ENCODE results near the gene MSANTD2.

Gene MSANTD2

GRCh38 chr11:124754710-124755109 lies 45.5 kb downstream of the MSANTD2 start:
- no peak for DNase-seq
- peaks cover 25% of the 10 kb centered on the region for H3K4me1 ChIP-seq (ENCODE audit: control insufficient read depth, insufficient read depth, low read depth, low read length)
- no peak overlapping the region for H3K23ac ChIP-seq (ENCODE audit: low read length in 2 of 2)
- no peak overlapping the region for H2BK120ac ChIP-seq (ENCODE audit: low read depth, low read length)
- H3K9me3 ChIP-seq (ENCODE audit: control insufficient read depth, low read length) = no peaks in the 10 kb centered on the region
- H2BK5ac ChIP-seq (ENCODE audit: low read depth, low read length, poor library complexity, severe bottlenecking) = no peak overlapping the region
- no peak overlapping the region for H2BK15ac ChIP-seq (ENCODE audit: low read depth, poor library complexity, severe bottlenecking)
- peaks cover 63 to 95% of the 10 kb centered on the region in 2 experiments for H3K27me3 ChIP-seq (ENCODE audit: control insufficient read depth in 1 of 2, insufficient read depth in 1 of 2, low read length in 2 of 2)
- H3K4me3 ChIP-seq (ENCODE audit: insufficient read depth in 1 of 2, low read depth in 1 of 2, low read length in 2 of 2) = no peak overlapping the region
- no peaks in the 10 kb centered on the region for H3K36me3 ChIP-seq (ENCODE audit: control insufficient read depth in 1 of 2, insufficient read depth in 2 of 2, low read depth in 1 of 2, low read length in 2 of 2)
- no peak overlapping the region for H3K14ac ChIP-seq (ENCODE audit: low read length in 2 of 2)
- no peak overlapping the region for H3K27ac ChIP-seq (ENCODE audit: low read length, poor library complexity, severe bottlenecking)
- no peaks in the 10 kb centered on the region for H3K79me1 ChIP-seq (replicated peaks; ENCODE audit: low read length, poor library complexity, severe bottlenecking)
- H3K4ac ChIP-seq (ENCODE audit: low read depth in 1 of 2, low read length in 2 of 2) = no peak overlapping the region
- WGBS = 60% methylated on average over 5 of the region's 6 CpGs
- H3K9ac ChIP-seq (ENCODE audit: low read length) = no peak overlapping the region
- no peak overlapping the region for H3K4me2 ChIP-seq (ENCODE audit: low read length, poor library complexity, severe bottlenecking)
- no peak overlapping the region for H4K91ac ChIP-seq (ENCODE audit: low read length)
- no peak overlapping the region for H4K8ac ChIP-seq (ENCODE audit: low read length)
- H2BK12ac ChIP-seq (ENCODE audit: low read length in 2 of 2) = no peak overlapping the region
- H2AFZ ChIP-seq (ENCODE audit: low read depth, low read length) = no peak overlapping the region
- H3K18ac ChIP-seq (ENCODE audit: low read depth in 1 of 2, low read length in 2 of 2) = no peak overlapping the region
- H2AK5ac ChIP-seq (ENCODE audit: low read length, severe bottlenecking) = no peak overlapping the region

GRCh38 chr11:124754309-124754708 lies 45.9 kb downstream of the MSANTD2 start:
- no peaks in the 10 kb centered on the region for H3K9me3 ChIP-seq (ENCODE audit: control insufficient read depth, low read length)
- H3K4me2 ChIP-seq (ENCODE audit: low read length, poor library complexity, severe bottlenecking) = no peak overlapping the region
- peaks cover 60 to 95% of the 10 kb centered on the region in 2 experiments for H3K27me3 ChIP-seq (ENCODE audit: control insufficient read depth in 1 of 2, insufficient read depth in 1 of 2, low read length in 2 of 2)
- H3K14ac ChIP-seq (ENCODE audit: low read length in 2 of 2) = no peak overlapping the region
- 49% methylated on average over 4 of the region's 4 CpGs for WGBS
- no peak overlapping the region for H2AK5ac ChIP-seq (ENCODE audit: low read length, severe bottlenecking)
- H2BK120ac ChIP-seq (ENCODE audit: low read depth, low read length) = no peak overlapping the region
- H3K23ac ChIP-seq (ENCODE audit: low read length in 2 of 2) = no peak overlapping the region
- H2BK15ac ChIP-seq (ENCODE audit: low read depth, poor library complexity, severe bottlenecking) = no peak overlapping the region
- no peak overlapping the region for H2AFZ ChIP-seq (ENCODE audit: low read depth, low read length)
- peaks cover 21% of the 10 kb centered on the region for H3K4me1 ChIP-seq (ENCODE audit: control insufficient read depth, insufficient read depth, low read depth, low read length)
- H3K27ac ChIP-seq (ENCODE audit: low read length, poor library complexity, severe bottlenecking) = no peak overlapping the region
- H4K8ac ChIP-seq (ENCODE audit: low read length) = no peak overlapping the region
- H3K4ac ChIP-seq (ENCODE audit: low read depth in 1 of 2, low read length in 2 of 2) = no peak overlapping the region
- no peak overlapping the region for H3K18ac ChIP-seq (ENCODE audit: low read depth in 1 of 2, low read length in 2 of 2)
- no peak overlapping the region for H2BK12ac ChIP-seq (ENCODE audit: low read length in 2 of 2)
- no peaks in the 10 kb centered on the region for H3K79me1 ChIP-seq (replicated peaks; ENCODE audit: low read length, poor library complexity, severe bottlenecking)
- H2BK5ac ChIP-seq (ENCODE audit: low read depth, low read length, poor library complexity, severe bottlenecking) = no peak overlapping the region
- H3K36me3 ChIP-seq (ENCODE audit: control insufficient read depth in 1 of 2, insufficient read depth in 2 of 2, low read depth in 1 of 2, low read length in 2 of 2) = no peaks in the 10 kb centered on the region
- H3K9ac ChIP-seq (ENCODE audit: low read length) = no peak overlapping the region
- DNase-seq = no peak
- H3K4me3 ChIP-seq (ENCODE audit: insufficient read depth in 1 of 2, low read depth in 1 of 2, low read length in 2 of 2) = no peak overlapping the region
- no peak overlapping the region for H4K91ac ChIP-seq (ENCODE audit: low read length)

DNA sequence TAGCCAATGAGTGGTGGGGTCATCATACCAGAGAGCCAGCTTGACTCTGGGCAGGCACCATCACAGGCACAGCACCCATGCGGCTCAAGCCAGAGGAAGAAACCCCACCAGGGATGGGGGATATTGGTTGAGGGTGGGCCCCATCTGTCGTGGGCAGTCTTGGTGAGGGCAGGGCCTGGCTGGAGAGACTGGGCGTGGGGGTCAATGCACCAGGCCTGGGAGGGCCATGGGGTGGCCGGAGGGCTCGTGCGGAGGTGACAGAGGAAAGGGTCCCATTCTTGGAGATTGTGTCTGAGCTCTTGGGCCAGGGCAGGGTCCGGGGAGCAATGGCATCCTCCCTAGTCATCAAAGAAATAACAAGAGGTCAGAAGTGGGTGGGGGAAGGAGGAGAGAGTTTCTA lies 46.6 kb downstream of the MSANTD2 start:
- H3K9ac ChIP-seq (ENCODE audit: low read length) = no peak overlapping the region
- H3K79me1 ChIP-seq (replicated peaks; ENCODE audit: low read length, poor library complexity, severe bottlenecking) = no peaks in the 10 kb centered on the region
- H3K36me3 ChIP-seq (ENCODE audit: control insufficient read depth in 1 of 2, insufficient read depth in 2 of 2, low read depth in 1 of 2, low read length in 2 of 2) = no peaks in the 10 kb centered on the region
- H2BK15ac ChIP-seq (ENCODE audit: low read depth, poor library complexity, severe bottlenecking) = no peak overlapping the region
- H2AFZ ChIP-seq (ENCODE audit: low read depth, low read length) = no peak overlapping the region
- no peak overlapping the region for H3K4me3 ChIP-seq (ENCODE audit: insufficient read depth in 1 of 2, low read depth in 1 of 2, low read length in 2 of 2)
- no peak overlapping the region for H4K91ac ChIP-seq (ENCODE audit: low read length)
- no peak overlapping the region for H2BK12ac ChIP-seq (ENCODE audit: low read length in 2 of 2)
- no peak overlapping the region for H3K27ac ChIP-seq (ENCODE audit: low read length, poor library complexity, severe bottlenecking)
- no peak for DNase-seq
- H3K9me3 ChIP-seq (ENCODE audit: control insufficient read depth, low read length) = no peaks in the 10 kb centered on the region
- no peak overlapping the region for H4K8ac ChIP-seq (ENCODE audit: low read length)
- H3K18ac ChIP-seq (ENCODE audit: low read depth in 1 of 2, low read length in 2 of 2) = no peak overlapping the region
- WGBS = 90% methylated on average over 6 of the region's 7 CpGs
- no peak overlapping the region for H2BK120ac ChIP-seq (ENCODE audit: low read depth, low read length)
- no peak overlapping the region for H2BK5ac ChIP-seq (ENCODE audit: low read depth, low read length, poor library complexity, severe bottlenecking)
- H3K14ac ChIP-seq (ENCODE audit: low read length in 2 of 2) = no peak overlapping the region
- H3K23ac ChIP-seq (ENCODE audit: low read length in 2 of 2) = no peak overlapping the region
- H2AK5ac ChIP-seq (ENCODE audit: low read length, severe bottlenecking) = no peak overlapping the region
- no peak overlapping the region for H3K4ac ChIP-seq (ENCODE audit: low read depth in 1 of 2, low read length in 2 of 2)
- no peak overlapping the region for H3K4me2 ChIP-seq (ENCODE audit: low read length, poor library complexity, severe bottlenecking)
- H3K4me1 ChIP-seq (ENCODE audit: control insufficient read depth, insufficient read depth, low read depth, low read length) = peaks cover 14% of the 10 kb centered on the region
- H3K27me3 ChIP-seq (ENCODE audit: control insufficient read depth in 1 of 2, insufficient read depth in 1 of 2, low read length in 2 of 2) = peaks cover 60 to 95% of the 10 kb centered on the region in 2 experiments

- Histone ChIP-seq H3K4me1 (ENCODE audit: control insufficient read depth, insufficient read depth, low read depth, low read length) (peaks cover 14% of the 10 kb centered on the region), H2BK120ac (ENCODE audit: low read depth, low read length) (no peak overlapping the region), H4K91ac (ENCODE audit: low read length) (no peak overlapping the region), H3K36me3 (ENCODE audit: control insufficient read depth in 1 of 2, insufficient read depth in 2 of 2, low read depth in 1 of 2, low read length in 2 of 2) (no peaks in the 10 kb centered on the region), H3K23ac (ENCODE audit: low read length in 2 of 2) (no peak overlapping the region), H3K9ac (ENCODE audit: low read length) (no peak overlapping the region), H3K27ac (ENCODE audit: low read length, poor library complexity, severe bottlenecking) (no peak overlapping the region), H3K9me3 (ENCODE audit: control insufficient read depth, low read length) (no peaks in the 10 kb centered on the region), H3K14ac (ENCODE audit: low read length in 2 of 2) (no peak overlapping the region), H2AFZ (ENCODE audit: low read depth, low read length) (no peak overlapping the region), H3K79me1 (replicated peaks; ENCODE audit: low read length, poor library complexity, severe bottlenecking) (no peaks in the 10 kb centered on the region), H3K27me3 (ENCODE audit: control insufficient read depth in 1 of 2, insufficient read depth in 1 of 2, low read length in 2 of 2) (peaks cover 58 to 95% of the 10 kb centered on the region in 2 experiments), H3K4me3 (ENCODE audit: insufficient read depth in 1 of 2, low read depth in 1 of 2, low read length in 2 of 2) (no peak overlapping the region), H3K4ac (ENCODE audit: low read depth in 1 of 2, low read length in 2 of 2) (no peak overlapping the region), H3K18ac (ENCODE audit: low read depth in 1 of 2, low read length in 2 of 2) (no peak overlapping the region), H2BK5ac (ENCODE audit: low read depth, low read length, poor library complexity, severe bottlenecking) (no peak overlapping the region), H2BK12ac (ENCODE audit: low read length in 2 of 2) (no peak overlapping the region), H3K4me2 (ENCODE audit: low read length, poor library complexity, severe bottlenecking) (no peak overlapping the region), H2BK15ac (ENCODE audit: low read depth, poor library complexity, severe bottlenecking) (no peak overlapping the region), H2AK5ac (ENCODE audit: low read length, severe bottlenecking) (no peak overlapping the region), H4K8ac (ENCODE audit: low read length) (no peak overlapping the region)
- DNase-seq = no peak
These were observed 47.0 kb downstream of the MSANTD2 start for GRCh38 chr11:124753205-124753604.

Data from mesenchymal stem cell (in vitro differentiated cells and primary cell).